ENCODE measurements around the gene SNX6. TPM values are rescaled to one million over a fixed set of nuclear protein-coding genes. Genes with fewer than 3 reads are reported as not detected.
"Not testable (repeated sequence)": the region's sequence is repeated elsewhere in the genome, so short reads cannot be mapped to it uniquely, and the experiment has no call there.

Gene SNX6
- polyA plus RNA-seq, 1 experiment = 178 TPM

GRCh38 chr14:34539407-34540180 is 90.4 kb downstream of the SNX6 start, which contains the start of gene EAPP:
Gene EAPP, minus strand, starts transcription at chr14:34539701. Its CDS starts 73 bp downstream, at chr14:34539628.
- CTCF ChIA-PET = no interaction called here

GRCh38 chr14:34538871-34539406 is 91.0 kb downstream of the SNX6 start:
- no peaks in the 10 kb centered on the region; the same call in 1 of the 2 replicates for H3K9me3 ChIP-seq (ENCODE audit: control insufficient read depth, insufficient read depth, low read length)
- no peak for DNase-seq (ENCODE audit: low read depth, low spot score)
- ChIA-PET CTCF (no interaction called here), POLR2A (no interaction called here)
- peak overlapping the region; percentile 97 for H3K4me3 ChIP-seq (ENCODE audit: low read depth, low read length)
- TF ChIP-seq, protein P1, sequence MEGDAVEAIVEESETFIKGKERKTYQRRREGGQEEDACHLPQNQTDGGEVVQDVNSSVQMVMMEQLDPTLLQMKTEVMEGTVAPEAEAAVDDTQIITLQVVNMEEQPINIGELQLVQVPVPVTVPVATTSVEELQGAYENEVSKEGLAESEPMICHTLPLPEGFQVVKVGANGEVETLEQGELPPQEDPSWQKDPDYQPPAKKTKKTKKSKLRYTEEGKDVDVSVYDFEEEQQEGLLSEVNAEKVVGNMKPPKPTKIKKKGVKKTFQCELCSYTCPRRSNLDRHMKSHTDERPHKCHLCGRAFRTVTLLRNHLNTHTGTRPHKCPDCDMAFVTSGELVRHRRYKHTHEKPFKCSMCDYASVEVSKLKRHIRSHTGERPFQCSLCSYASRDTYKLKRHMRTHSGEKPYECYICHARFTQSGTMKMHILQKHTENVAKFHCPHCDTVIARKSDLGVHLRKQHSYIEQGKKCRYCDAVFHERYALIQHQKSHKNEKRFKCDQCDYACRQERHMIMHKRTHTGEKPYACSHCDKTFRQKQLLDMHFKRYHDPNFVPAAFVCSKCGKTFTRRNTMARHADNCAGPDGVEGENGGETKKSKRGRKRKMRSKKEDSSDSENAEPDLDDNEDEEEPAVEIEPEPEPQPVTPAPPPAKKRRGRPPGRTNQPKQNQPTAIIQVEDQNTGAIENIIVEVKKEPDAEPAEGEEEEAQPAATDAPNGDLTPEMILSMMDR (IDR thresholded peaks at IDR 0.05; ENCODE audit: low read depth, low read length) = no peak
- no peaks in the 10 kb centered on the region for H3K27me3 ChIP-seq (ENCODE audit: control insufficient read depth, insufficient read depth, low read length)
- peak overlapping the region; percentile 87 for H3K27ac ChIP-seq (ENCODE audit: low read depth, low read length)

More at GRCh38 chr14:34539407-34540180, 90.4 kb downstream of the SNX6 start, which contains the start of gene EAPP:
- peak; percentile 91 for DNase-seq (ENCODE audit: low read depth, low spot score)
- TF ChIP-seq, protein P1 (IDR thresholded peaks at IDR 0.05; ENCODE audit: low read depth, low read length) = no peak
- POLR2A ChIA-PET = no interaction called here
- Histone ChIP-seq H3K4me3 (ENCODE audit: low read depth, low read length) (peak within 1 kb of the TSS; percentile 97), H3K27me3 (ENCODE audit: control insufficient read depth, insufficient read depth, low read length) (no peaks in the 10 kb centered on the region), H3K9me3 (ENCODE audit: control insufficient read depth, insufficient read depth, low read length) (no peaks in the 10 kb centered on the region; the same call in 1 of the 2 replicates), H3K27ac (ENCODE audit: low read depth, low read length) (peak within 1 kb of the TSS; percentile 87)

- CTCF ChIA-PET = interaction anchor here (1.3 kb wide), 1 partner anchor 215 kb away, joined by 4 read pairs; no protein-coding TSS in a partner anchor
- H3K9me3 ChIP-seq (ENCODE audit: control insufficient read depth, insufficient read depth, low read length); DNase-seq (ENCODE audit: low read depth, low spot score); H3K27me3 ChIP-seq (ENCODE audit: control insufficient read depth, insufficient read depth, low read length); POLR2A ChIA-PET: not testable (repeated sequence)
- Histone ChIP-seq H3K4me3 (ENCODE audit: low read depth, low read length) (peak overlapping the region; percentile 97), H3K27ac (ENCODE audit: low read depth, low read length) (peak overlapping the region; percentile 65)
Measured at GRCh38 chr14:34538096-34538495, 91.9 kb downstream of the SNX6 start.

- H3K9me3 ChIP-seq (ENCODE audit: control insufficient read depth, insufficient read depth, low read length) = no peaks in the 10 kb centered on the region; the same call in 1 of the 2 replicates
- POLR2A ChIA-PET = interaction anchor here (0.6 kb wide), 1 partner anchor 10 kb away, joined by 13 read pairs; no protein-coding TSS in a partner anchor
- TF ChIP-seq, protein P1 (IDR thresholded peaks at IDR 0.05; ENCODE audit: low read depth, low read length) = no peak
- H3K27ac ChIP-seq (ENCODE audit: low read depth, low read length) = peak overlapping the region; percentile 65
- no peak for DNase-seq (ENCODE audit: low read depth, low spot score)
- peak overlapping the region; percentile 44 for H3K4me3 ChIP-seq (ENCODE audit: low read depth, low read length)
- CTCF ChIA-PET = interaction anchor here (1.1 to 1.3 kb wide), 2 partner anchors 173 to 215 kb away, joined by 3 to 4 read pairs; no protein-coding TSS in a partner anchor
- H3K27me3 ChIP-seq (ENCODE audit: control insufficient read depth, insufficient read depth, low read length) = no peaks in the 10 kb centered on the region
Measured at GRCh38 chr14:34537677-34538009, 92.3 kb downstream of the SNX6 start.

GRCh38 chr14:34536951-34537676 is 92.8 kb downstream of the SNX6 start:
- H3K27ac ChIP-seq (ENCODE audit: low read depth, low read length) = peak overlapping the region; percentile 65
- TF ChIP-seq, protein P1 (IDR thresholded peaks at IDR 0.05; ENCODE audit: low read depth, low read length) = no peak
- no peaks in the 10 kb centered on the region for H3K27me3 ChIP-seq (ENCODE audit: control insufficient read depth, insufficient read depth, low read length)
- POLR2A ChIA-PET = interaction anchor here (0.6 kb wide), 1 partner anchor 11 kb away, joined by 13 read pairs; no protein-coding TSS in a partner anchor
- peak; percentile 42 for DNase-seq (ENCODE audit: low read depth, low spot score)
- H3K4me3 ChIP-seq (ENCODE audit: low read depth, low read length) = peak overlapping the region; percentile 44
- CTCF ChIA-PET = interaction anchor here (1.1 to 1.5 kb wide), 3 partner anchors 172 to 214 kb away, joined by 3 to 4 read pairs (median 4); no protein-coding TSS in a partner anchor
- H3K9me3 ChIP-seq (ENCODE audit: control insufficient read depth, insufficient read depth, low read length) = no peaks in the 10 kb centered on the region; the same call in 1 of the 2 replicates

Measured in AG04450 (cell line).